Activated CD8-positive, alpha-beta memory T cell treated with anti-CD3 and anti-CD28 coated beads for 4 hours (primary cell): ENCODE measurements around the gene EFCC1.

Experiments
- DNase-seq, 2 donors: peaks; one replicate each; pipeline ENCODE4 v3.0.0-alpha.2; 2020; ENCODE audit warnings: low read depth in 2 of 2

The EFCC1 gene

GRCh38 chr3:129014793-129015345, 13.8 kb downstream of the EFCC1 start:
- no peak for DNase-seq

GRCh38 chr3:129015388-129016105, 14.4 kb downstream of the EFCC1 start:
- DNase-seq, result peak in 1 of 2 donors; percentile 33

GRCh38 chr3:129016356-129016719, 15.2 kb downstream of the EFCC1 start:
- no peak for DNase-seq

GRCh38 chr3:129016720-129017483, 15.8 kb downstream of the EFCC1 start:
- no peak for DNase-seq

GRCh38 chr3:129017484-129017899, 16.4 kb downstream of the EFCC1 start:
- no peak for DNase-seq

GRCh38 chr3:129018271-129018670, 17.2 kb downstream of the EFCC1 start:
- no peak for DNase-seq

GRCh38 chr3:129018751-129019150, 17.6 kb downstream of the EFCC1 start:
- DNase-seq, result no peak

- no peak for DNase-seq
Observed at GRCh38 chr3:129019266-129019665, 18.2 kb downstream of the EFCC1 start.

- DNase-seq, result no peak
Observed at GRCh38 chr3:129020691-129021090, 19.6 kb downstream of the EFCC1 start.

GRCh38 chr3:129021140-129021551, 20.0 kb downstream of the EFCC1 start:
- no peak for DNase-seq

- DNase-seq, result no peak
Observed at GRCh38 chr3:129022114-129023007, 21.3 kb downstream of the EFCC1 start.

GRCh38 chr3:129023008-129023358, 21.9 kb downstream of the EFCC1 start:
- no peak for DNase-seq

GRCh38 chr3:129023909-129024308, 22.8 kb downstream of the EFCC1 start:
- DNase-seq, result no peak

GRCh38 chr3:129025108-129025507, 24.0 kb downstream of the EFCC1 start:
- DNase-seq, result no peak

- no peak for DNase-seq
Observed at GRCh38 chr3:129025691-129026435, 24.8 kb downstream of the EFCC1 start.

GRCh38 chr3:129026728-129027543, 25.8 kb downstream of the EFCC1 start:
- peak; percentile 74 to 80 for DNase-seq

- DNase-seq, result no peak
Observed at GRCh38 chr3:129027544-129027880, 26.4 kb downstream of the EFCC1 start.

- DNase-seq, result no peak
Observed at GRCh38 chr3:129028866-129029265, 27.8 kb downstream of the EFCC1 start.

GRCh38 chr3:129030611-129031010, 29.5 kb downstream of the EFCC1 start:
- DNase-seq, result no peak

- no peak for DNase-seq
Observed at GRCh38 chr3:129031476-129032215, 30.5 kb downstream of the EFCC1 start.
